GM21619 (cell line): Measurements from ENCODE around the gene TMEM184A.
A peak's percentile ranks its signal among the peaks of the same experiment; 100 is the strongest.
"Not testable (repeated sequence)": the region's sequence is repeated elsewhere in the genome, so short reads cannot be mapped to it uniquely, and the experiment has no call there.

Source experiments
- ATAC-seq: cut with Tn5 transposase; IDR thresholded peaks from one replicate; pipeline ENCODE4 v1.9.1; 2021; ENCODE audit not compliant: unreplicated experiment

TMEM184A gene

GRCh38 chr7:1590887-1591286 is 34.9 kb upstream of the TMEM184A start:
- ATAC-seq = no peak

- no peak for ATAC-seq
These were observed 34.5 kb upstream of the TMEM184A start for GRCh38 chr7:1590476-1590875.

- ATAC-seq = no peak
These were observed 33.0 kb upstream of the TMEM184A start for GRCh38 chr7:1588978-1589377.

GRCh38 chr7:1587738-1588137 is 31.7 kb upstream of the TMEM184A start:
- no peak for ATAC-seq

GRCh38 chr7:1586827-1587705 is 31.1 kb upstream of the TMEM184A start:
- ATAC-seq = no peak

- ATAC-seq = no peak
These were observed 30.3 kb upstream of the TMEM184A start for GRCh38 chr7:1586126-1586826.

- no peak for ATAC-seq
These were observed 29.4 kb upstream of the TMEM184A start for GRCh38 chr7:1585142-1585981.

- ATAC-seq = no peak
These were observed 28.7 kb upstream of the TMEM184A start for GRCh38 chr7:1584700-1585099.

- ATAC-seq = not testable (repeated sequence)
These were observed 27.4 kb upstream of the TMEM184A start for GRCh38 chr7:1583241-1583930.

GRCh38 chr7:1580422-1581030 is 24.5 kb upstream of the TMEM184A start:
- ATAC-seq = no peak

GRCh38 chr7:1579481-1580421 is 23.7 kb upstream of the TMEM184A start:
- ATAC-seq = no peak

GRCh38 chr7:1578513-1578912 is 22.5 kb upstream of the TMEM184A start:
- no peak for ATAC-seq

- no peak for ATAC-seq
These were observed 20.7 kb upstream of the TMEM184A start for GRCh38 chr7:1576521-1577253.

- ATAC-seq = no peak
These were observed 19.8 kb upstream of the TMEM184A start for GRCh38 chr7:1575809-1576208.

GRCh38 chr7:1572111-1572822 is 16.3 kb upstream of the TMEM184A start:
- no peak for ATAC-seq

- peak; percentile 90 for ATAC-seq
These were observed 14.0 kb upstream of the TMEM184A start, which contains the start of gene PSMG3 for GRCh38 chr7:1569833-1570632. TSS of gene PSMG3 (minus strand) at chr7:1570032. CDS start at chr7:1569339, 693 bp downstream.

GRCh38 chr7:1569440-1569832 is 13.4 kb upstream of the TMEM184A start:
- ATAC-seq = no peak
